Right lobe of liver (tissue), 6 donors: ENCODE data around the gene ZDHHC3. TPM values are rescaled to one million over a fixed set of nuclear protein-coding genes. Genes with fewer than 3 reads are reported as not detected.

Experiments used
- ATAC-seq, 4 donors: fragments of 200-7000 bp; cut with Tn5 transposase; one replicate each; pipeline ENCODE4 v1.9.1; 2020; ENCODE audit warnings: mild to moderate bottlenecking in 4 of 4, moderate library complexity in 4 of 4
- DNase-seq, 3 donors: peaks; one replicate each; pipeline ENCODE4 v3.0.0-alpha.2; 2020
- H3K27ac ChIP-seq, 3 donors: fragments of 200-600 bp; one replicate each; pipeline ENCODE4 v1.8.0; 2022
- H3K27me3 ChIP-seq, 2 donors: fragments of 200-600 bp; one replicate each; pipeline ENCODE4 v1.8.0; 2022
- H3K36me3 ChIP-seq, 4 donors: fragments of 200-600 bp; sonication (generic) in 1 of 4; one replicate each; pipeline versions ENCODE4 v1.5.1 to v1.8.0; 2017 to 2022; ENCODE audit warnings: control low read depth in 1 of 4
- H3K4me1 ChIP-seq, 4 donors: fragments of 200-600 bp; sonication (generic) in 1 of 4; one replicate each; pipeline versions ENCODE4 v1.5.1 to v1.8.0; 2017 to 2022; ENCODE audit warnings: control low read depth in 1 of 4
- H3K4me3 ChIP-seq, 3 donors: fragments of 200-600 bp; one replicate each; pipeline ENCODE4 v1.8.0; 2022
- H3K9me3 ChIP-seq, 4 donors: fragments of 200-600 bp; sonication (generic) in 1 of 4; one replicate each; pipeline versions ENCODE4 v1.5.1 to v1.8.0; 2017 to 2022; ENCODE audit warnings: control low read depth in 1 of 4
- CTCF ChIP-seq, 4 donors: fragments of 200-600 bp in 3 of 4; fragments of 450-650 bp in 1 of 4; IDR thresholded peaks; one replicate each; pipeline versions ENCODE4 v1.5.1 to v1.8.0; 2016 to 2022; ENCODE audit warnings: antibody characterized with exemption in 4 of 4, mild to moderate bottlenecking in 2 of 4
- POLR2A ChIP-seq: fragments of 450-650 bp; IDR thresholded peaks from one replicate; pipeline ENCODE4 v1.6.1; 2017; ENCODE audit warnings: antibody characterized with exemption, mild to moderate bottlenecking
- WGBS: methylation state at CpG from one replicate; pipeline ENCODE4 v1.1.6; 2018; ENCODE audit warnings: low coverage, low lambda C conversion rate; ENCODE audit not compliant: insufficient coverage; ENCODE audit errors: missing lambda C conversion rate; 5-methylcytosine and 5-hydroxymethylcytosine counted together
- intact Hi-C, 2 donors: fragments of 100-400 bp; cut with DNase I; formaldehyde crosslinking; loops; one replicate each; pipeline versions ENCODE4 v1.11.2 to v1.14.1; 2022
- total RNA-seq, 6 experiments: library from RNA; depleted of rRNA in 2 of 6; stranded (reverse); fragments of >200 nt in 2 of 6; fragmentation: NEBNext Ultra II Directional in 3 of 6; extraction: Animal tissue kit (Norgen Biotek cat#: 25700) in 3 of 6; gene quantifications; one replicate each; pipeline versions ENCODE4 v1.1.0 to v1.2.4, GENCODE V29; 2016 to 2023
- donor health status: DM: no; HTN: yes; CAD: no.
- donor health status: DM: no; HTN: no; CAD: no.
- donor health status: DM: no; HTN: no; CAD: no.
- donor health status: DM: no; HTN: yes; CAD: no.
- donor health status: DM: no; HTN: yes; CAD: no.

Gene ZDHHC3
- total RNA-seq, 6 experiments from 2014 or later, result 27.5 to 36.7 (median 32.0) TPM

- Histone ChIP-seq H3K4me1 (peaks cover 0 to 24% (median 9%) of the 10 kb centered on the region in 4 donors), H3K27ac (no peak overlapping the region), H3K4me3 (no peak overlapping the region), H3K27me3 (no peaks in the 10 kb centered on the region), H3K36me3 (peaks cover 0 to 17% (median 2%) of the 10 kb centered on the region in 4 donors), H3K9me3 (no peaks in the 10 kb centered on the region)
- DNase-seq (no peak), ATAC-seq (no peak)
- 83% methylated on average over 1 of the region's 1 CpG for WGBS
- no peak for TF ChIP-seq POLR2A
- TF ChIP-seq CTCF (IDR thresholded peaks at IDR 0.05), result no peak
- intact Hi-C loops, result no loop called here
Measured at GRCh38 chr3:44991326-44991725, 15.4 kb upstream of the ZDHHC3 start.

- no peak for TF ChIP-seq CTCF (IDR thresholded peaks at IDR 0.05)
- TF ChIP-seq POLR2A, result no peak
- peaks cover 0 to 17% (median 2%) of the 10 kb centered on the region in 4 donors for H3K36me3 ChIP-seq
- 43% methylated on average over 1 of the region's 1 CpG for WGBS
- no peak for DNase-seq
- H3K4me1 ChIP-seq, result peaks cover 0 to 9% (median 2%) of the 10 kb centered on the region in 4 donors
- intact Hi-C loops, result no loop called here
- H3K9me3 ChIP-seq, result no peaks in the 10 kb centered on the region
- H3K27ac ChIP-seq, result no peak overlapping the region
- ATAC-seq, result peak in 2 of 4 donors; percentile 19 to 47
- H3K4me3 ChIP-seq, result no peak overlapping the region
- H3K27me3 ChIP-seq, result no peaks in the 10 kb centered on the region
Measured at GRCh38 chr3:44989636-44990373, 13.8 kb upstream of the ZDHHC3 start.

- intact Hi-C loops, result no loop called here
- Histone ChIP-seq H3K36me3 (peaks cover 0 to 17% (median 2%) of the 10 kb centered on the region in 4 donors), H3K27me3 (no peaks in the 10 kb centered on the region), H3K27ac (no peak overlapping the region), H3K9me3 (no peaks in the 10 kb centered on the region), H3K4me1 (peaks cover 0 to 4% (median 2%) of the 10 kb centered on the region in 4 donors), H3K4me3 (no peak overlapping the region)
- ATAC-seq (no peak), DNase-seq (no peak)
- TF ChIP-seq CTCF (IDR thresholded peaks at IDR 0.05) (no peak), POLR2A (no peak)
- 100% methylated on average over 3 of the region's 8 CpGs for WGBS
Measured at GRCh38 chr3:44989141-44989540, 13.2 kb upstream of the ZDHHC3 start.

- no peak for DNase-seq
- Histone ChIP-seq H3K4me3 (no peak overlapping the region), H3K36me3 (peaks cover 0 to 17% (median 2%) of the 10 kb centered on the region in 4 donors), H3K9me3 (no peaks in the 10 kb centered on the region), H3K4me1 (peaks cover 0 to 9% (median 3%) of the 10 kb centered on the region in 4 donors), H3K27me3 (no peaks in the 10 kb centered on the region), H3K27ac (no peak overlapping the region)
- intact Hi-C loops, result no loop called here
- TF ChIP-seq POLR2A (no peak), CTCF (IDR thresholded peaks at IDR 0.05) (peak; percentile 23 to 40 (median 34))
- peak in 1 of 4 donors; percentile 37 for ATAC-seq
- 93% methylated on average over 2 of the region's 2 CpGs for WGBS
Measured at GRCh38 chr3:44988073-44988472, 12.1 kb upstream of the ZDHHC3 start.
